ENCODE measurements around the gene ANKRD11.

ANKRD11 gene

GRCh38 chr16:89289428-89290395, 200.6 kb downstream of the ANKRD11 start:
- H3K4me3 ChIP-seq (ENCODE audit: low read depth, low read length): no peak overlapping the region
- peak; percentile 65 for DNase-seq (ENCODE audit: low read depth)
- TF ChIP-seq CTCF (IDR thresholded peaks at IDR 0.05; ENCODE audit: insufficient read depth, low read depth, low read length, missing control alignments): peak; percentile 76

GRCh38 chr16:89288966-89289365, 201.4 kb downstream of the ANKRD11 start:
- H3K4me3 ChIP-seq (ENCODE audit: low read depth, low read length): no peak overlapping the region
- DNase-seq (ENCODE audit: low read depth): no peak
- TF ChIP-seq CTCF (IDR thresholded peaks at IDR 0.05; ENCODE audit: insufficient read depth, low read depth, low read length, missing control alignments): no peak

GRCh38 chr16:89288577-89288844, 201.8 kb downstream of the ANKRD11 start:
- no peak overlapping the region for H3K4me3 ChIP-seq (ENCODE audit: low read depth, low read length)
- DNase-seq (ENCODE audit: low read depth): no peak
- no peak for TF ChIP-seq CTCF (IDR thresholded peaks at IDR 0.05; ENCODE audit: insufficient read depth, low read depth, low read length, missing control alignments)

GRCh38 chr16:89287777-89288576, 202.4 kb downstream of the ANKRD11 start:
- no peak for TF ChIP-seq CTCF (IDR thresholded peaks at IDR 0.05; ENCODE audit: insufficient read depth, low read depth, low read length, missing control alignments)
- no peak overlapping the region for H3K4me3 ChIP-seq (ENCODE audit: low read depth, low read length)
- DNase-seq (ENCODE audit: low read depth): no peak

- no peak overlapping the region for H3K4me3 ChIP-seq (ENCODE audit: low read depth, low read length)
- no peak for TF ChIP-seq CTCF (IDR thresholded peaks at IDR 0.05; ENCODE audit: insufficient read depth, low read depth, low read length, missing control alignments)
- no peak for DNase-seq (ENCODE audit: low read depth)
Measured at GRCh38 chr16:89286096-89286495, 204.3 kb downstream of the ANKRD11 start.

GRCh38 chr16:89285381-89285780, 205.0 kb downstream of the ANKRD11 start:
- DNase-seq (ENCODE audit: low read depth): no peak

More at GRCh38 chr16:89285381-89285780, 205.0 kb downstream of the ANKRD11 start:
- no peak overlapping the region for H3K4me3 ChIP-seq (ENCODE audit: low read depth, low read length)
- TF ChIP-seq CTCF (IDR thresholded peaks at IDR 0.05; ENCODE audit: insufficient read depth, low read depth, low read length, missing control alignments): no peak
